ENCODE data around the gene CCDC24. TPM values are rescaled to one million over a fixed set of nuclear protein-coding genes. Genes with fewer than 3 reads are reported as not detected.
A peak's percentile ranks its signal among the peaks of the same experiment; 100 is the strongest.

CCDC24 gene
- total RNA-seq, 4 donors from 2014 or later = 12.4 to 18.2 (median 15.7) TPM

GRCh38 chr1:44024903-44025525, 33.6 kb downstream of the CCDC24 start:
- DNase-seq = peak in 1 of 3 donors; percentile 24
- TF ChIP-seq CTCF (IDR thresholded peaks at IDR 0.05) (no peak), POLR2A (IDR thresholded peaks at IDR 0.05) (no peak)

GRCh38 chr1:44025816-44026215, 34.4 kb downstream of the CCDC24 start:
- no peaks in the 10 kb centered on the region for H3K27me3 ChIP-seq
- no peak overlapping the region for H3K4me3 ChIP-seq
- peak; percentile 34 to 77 (median 75) for DNase-seq
- H3K36me3 ChIP-seq = no peaks in the 10 kb centered on the region
- TF ChIP-seq POLR2A (IDR thresholded peaks at IDR 0.05) (no peak), CTCF (IDR thresholded peaks at IDR 0.05) (no peak)
- peak overlapping the region; percentile 31 to 77 (median 64) for H3K27ac ChIP-seq
- peaks cover 0 to 21% (median 5%) of the 10 kb centered on the region in 4 donors for H3K4me1 ChIP-seq
- H3K9me3 ChIP-seq = no peaks in the 10 kb centered on the region

More at GRCh38 chr1:44024903-44025525, 33.6 kb downstream of the CCDC24 start:
- peak overlapping the region in 2 of 4 donors; percentile 50 to 77 for H3K27ac ChIP-seq
- no peaks in the 10 kb centered on the region for H3K36me3 ChIP-seq
- no peaks in the 10 kb centered on the region for H3K9me3 ChIP-seq
- H3K4me3 ChIP-seq = no peak overlapping the region
- H3K27me3 ChIP-seq = no peaks in the 10 kb centered on the region
- H3K4me1 ChIP-seq = peaks cover 0 to 21% (median 5%) of the 10 kb centered on the region in 4 donors

GRCh38 chr1:44027320-44027719, 35.9 kb downstream of the CCDC24 start:
- Histone ChIP-seq H3K36me3 (no peaks in the 10 kb centered on the region), H3K27ac (peak overlapping the region in 1 of 4 donors; percentile 50), H3K27me3 (no peaks in the 10 kb centered on the region), H3K9me3 (no peaks in the 10 kb centered on the region), H3K4me3 (no peak overlapping the region), H3K4me1 (peaks cover 0 to 32% (median 5%) of the 10 kb centered on the region in 4 donors)
- no peak for DNase-seq
- TF ChIP-seq CTCF (IDR thresholded peaks at IDR 0.05) (no peak), POLR2A (IDR thresholded peaks at IDR 0.05) (no peak)

- Histone ChIP-seq H3K27me3 (no peaks in the 10 kb centered on the region), H3K36me3 (no peaks in the 10 kb centered on the region), H3K27ac (peak overlapping the region; percentile 75 to 93 (median 93)), H3K4me1 (peaks cover 0 to 39% (median 5%) of the 10 kb centered on the region in 4 donors), H3K4me3 (peak overlapping the region; percentile 69 to 87 (median 85)), H3K9me3 (no peaks in the 10 kb centered on the region)
- DNase-seq = no peak
- TF ChIP-seq CTCF (IDR thresholded peaks at IDR 0.05) (no peak), POLR2A (IDR thresholded peaks at IDR 0.05) (no peak)
Observed at GRCh38 chr1:44029260-44029910, 38.0 kb downstream of the CCDC24 start.

- DNase-seq = peak; percentile 95 to 97 (median 96)
- peaks cover 0 to 39% (median 5%) of the 10 kb centered on the region in 4 donors for H3K4me1 ChIP-seq
- peak overlapping the region; percentile 75 to 93 (median 93) for H3K27ac ChIP-seq
- no peaks in the 10 kb centered on the region for H3K27me3 ChIP-seq
- H3K9me3 ChIP-seq = no peaks in the 10 kb centered on the region
- TF ChIP-seq CTCF (IDR thresholded peaks at IDR 0.05) (no peak), POLR2A (IDR thresholded peaks at IDR 0.05) (peak; percentile 61 to 82)
- peak overlapping the region; percentile 69 to 87 (median 85) for H3K4me3 ChIP-seq
- no peaks in the 10 kb centered on the region for H3K36me3 ChIP-seq
Observed at GRCh38 chr1:44029911-44030604, 38.7 kb downstream of the CCDC24 start.

Data from Peyer's patch (tissue), 4 donors.